NCI-H82 treated with DMSO at 0.1 percent for 48 hours (cell line): ENCODE results near the gene CD40.
A peak's percentile ranks its signal among the peaks of the same experiment; 100 is the strongest.

Experiments used
- DNase-seq: peaks from one replicate; lab custom pipeline; 2025; ENCODE audit not compliant: unreplicated experiment; lab: John Stamatoyannopoulos, UW

The CD40 gene

DNA sequence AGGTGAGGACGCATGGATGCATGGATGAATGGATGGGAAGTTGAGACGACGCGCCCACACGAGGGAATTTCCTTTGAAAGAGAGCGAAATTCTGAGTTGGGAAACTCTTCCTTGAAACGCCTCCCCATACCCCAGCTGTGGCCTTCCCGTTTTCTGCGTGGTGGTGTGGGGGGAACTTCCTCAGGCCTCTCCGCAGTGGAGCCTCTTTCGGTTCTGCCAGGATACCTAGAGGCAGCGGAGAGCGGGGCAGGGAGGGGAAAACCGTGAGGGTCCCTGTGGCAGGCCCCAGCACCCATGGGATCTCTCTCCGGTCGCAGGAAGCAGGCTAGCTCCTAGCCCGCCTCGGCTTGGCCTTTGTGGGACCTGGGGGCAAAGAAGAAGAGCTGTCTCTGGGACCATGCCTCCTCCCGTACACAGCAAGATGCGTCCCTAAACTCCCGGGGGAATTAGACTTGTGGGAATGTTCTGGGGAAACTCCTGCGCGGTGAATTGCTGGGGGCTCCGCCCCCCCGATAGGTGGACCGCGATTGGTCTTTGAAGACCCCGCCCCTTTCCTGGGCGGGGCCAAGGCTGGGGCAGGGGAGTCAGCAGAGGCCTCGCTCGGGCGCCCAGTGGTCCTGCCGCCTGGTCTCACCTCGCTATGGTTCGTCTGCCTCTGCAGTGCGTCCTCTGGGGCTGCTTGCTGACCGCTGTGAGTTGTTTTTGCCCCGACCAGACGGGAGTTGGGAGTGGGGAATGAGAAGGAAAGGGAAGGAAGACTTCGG, at the start of gene CD40:
Gene CD40, plus strand, starts transcription at position 611 of the 764 bp plus-strand sequence. Its CDS starts 30 bp downstream, at position 641.
- no peak for DNase-seq

GRCh38 chr20:46070215-46070900, 47.8 kb upstream of the CD40 start:
- no peak for DNase-seq

- peak; percentile 36 for DNase-seq
Observed at GRCh38 chr20:46071573-46071972, 46.5 kb upstream of the CD40 start.

GRCh38 chr20:46073024-46073423, 45.1 kb upstream of the CD40 start:
- DNase-seq: no peak

DNA sequence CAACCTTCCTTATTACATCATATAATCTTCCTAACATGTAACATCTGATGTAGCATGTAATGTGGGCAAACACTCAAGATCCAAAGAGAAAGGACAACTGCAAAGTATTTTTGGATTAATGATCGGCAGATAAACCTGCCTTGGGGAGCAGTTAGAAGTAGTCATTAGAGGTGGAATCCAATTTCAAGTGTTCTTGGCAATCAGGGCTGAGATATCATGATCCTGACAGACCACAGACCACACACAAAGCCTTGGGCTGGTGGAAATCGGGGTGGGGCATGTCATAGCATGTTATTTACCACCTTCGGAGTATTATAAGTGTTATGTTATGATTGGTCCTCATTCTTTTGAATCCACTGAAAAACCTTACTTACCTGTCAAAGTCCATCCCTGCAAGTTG, 44.7 kb upstream of the CD40 start:
- no peak for DNase-seq

GRCh38 chr20:46074006-46074405, 44.1 kb upstream of the CD40 start:
- no peak for DNase-seq

DNA sequence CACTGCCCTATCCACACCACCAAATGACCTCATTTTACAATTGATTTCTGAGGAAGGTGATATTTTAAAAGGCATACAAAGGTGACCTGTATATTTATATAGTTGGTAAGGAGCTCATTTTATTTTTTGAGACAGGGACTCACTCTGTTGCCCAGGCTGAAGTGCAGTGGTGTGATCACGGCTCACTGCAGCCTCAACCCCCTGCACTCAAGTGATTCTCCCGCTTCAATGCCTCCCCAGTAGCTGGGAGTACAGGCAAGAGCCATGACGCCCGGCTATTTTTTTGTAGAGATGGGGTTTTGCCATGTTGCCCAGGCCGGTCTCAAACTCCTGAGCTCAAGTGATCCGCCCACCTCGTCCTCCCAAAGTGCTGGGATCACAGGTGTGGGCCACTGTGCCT, 41.3 kb upstream of the CD40 start:
- no peak for DNase-seq

- DNase-seq: no peak
Observed at GRCh38 chr20:46077642-46078305, 40.3 kb upstream of the CD40 start.

DNA sequence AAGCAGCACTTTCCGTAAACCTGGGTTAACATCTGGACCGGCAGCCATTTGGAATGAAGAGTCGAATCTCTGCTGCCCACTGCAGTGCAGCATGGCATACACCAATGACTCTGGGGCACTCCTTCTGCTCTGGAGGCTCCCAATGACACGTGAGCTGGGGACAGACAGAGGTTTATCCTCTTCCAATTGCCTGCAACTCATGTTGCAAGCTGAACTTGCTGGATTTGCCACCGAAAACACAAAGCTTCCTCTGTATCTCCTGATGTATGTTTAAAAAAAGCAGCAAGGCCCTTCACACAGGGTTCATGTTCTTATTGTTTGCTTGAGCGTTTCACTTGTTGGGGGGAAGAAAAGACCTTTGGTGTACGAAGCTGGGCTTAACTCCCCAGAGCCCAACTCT, 39.2 kb upstream of the CD40 start:
- no peak for DNase-seq

GRCh38 chr20:46081074-46081473, 37.0 kb upstream of the CD40 start:
- DNase-seq: no peak

GRCh38 chr20:46083101-46083500, 35.0 kb upstream of the CD40 start:
- DNase-seq: no peak

- DNase-seq: no peak
Observed at GRCh38 chr20:46083531-46084061, 34.5 kb upstream of the CD40 start.

- no peak for DNase-seq
Observed at GRCh38 chr20:46084805-46085178, 33.3 kb upstream of the CD40 start.

DNA sequence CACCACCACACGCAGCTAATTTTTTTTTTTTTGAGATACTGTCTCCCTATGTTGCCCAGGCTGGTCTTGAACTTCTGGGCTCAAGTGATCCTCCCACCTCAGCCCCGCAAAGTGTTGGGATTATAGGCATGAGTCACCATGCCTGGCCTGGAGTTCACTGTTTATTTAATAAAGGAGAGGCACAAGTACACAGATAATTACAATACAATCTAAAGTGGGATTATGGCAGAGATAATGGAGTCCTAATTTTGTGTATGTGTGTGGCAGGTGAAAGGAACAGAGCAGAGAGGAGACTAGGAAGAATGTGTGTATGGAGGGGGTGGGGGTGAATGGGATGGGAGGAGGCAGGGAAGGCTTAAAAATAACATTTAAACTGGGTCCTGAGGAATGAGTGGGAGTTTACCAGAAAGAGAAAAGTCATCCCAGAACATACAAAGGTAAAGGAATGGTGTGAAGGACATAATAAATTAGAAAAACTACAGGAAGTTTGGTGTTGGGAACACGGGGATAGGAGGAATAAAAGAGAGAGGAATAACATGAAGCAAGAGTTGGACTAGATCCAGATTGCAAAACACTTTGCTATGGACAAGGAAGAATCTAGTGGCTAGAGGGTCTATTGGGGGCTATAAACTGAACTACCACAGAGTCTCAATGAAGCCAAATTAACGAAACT, 32.8 kb upstream of the CD40 start:
- peak; percentile 25 for DNase-seq

DNA sequence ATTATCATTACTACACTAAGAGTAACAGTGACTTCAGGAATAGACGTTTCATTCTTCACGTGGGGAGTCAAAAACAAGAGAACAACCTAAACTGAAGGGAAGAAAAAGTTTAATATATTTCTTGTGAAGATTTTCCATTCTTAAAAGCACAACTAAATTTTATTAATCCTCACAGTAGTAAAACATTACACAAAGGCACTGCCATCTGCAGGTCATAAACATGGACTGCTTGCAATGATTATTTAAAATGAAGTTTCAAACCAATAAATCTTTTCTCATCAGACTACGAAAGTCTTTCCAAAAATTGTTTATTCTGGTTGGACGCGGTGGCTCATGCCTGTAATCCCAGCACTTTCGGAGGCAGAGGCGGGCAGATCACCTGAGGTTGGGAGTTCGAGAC, 31.0 kb upstream of the CD40 start:
- DNase-seq: no peak

GRCh38 chr20:46088409-46089166, 29.5 kb upstream of the CD40 start:
- DNase-seq: no peak

GRCh38 chr20:46089167-46089416, 29.0 kb upstream of the CD40 start:
- no peak for DNase-seq

DNA sequence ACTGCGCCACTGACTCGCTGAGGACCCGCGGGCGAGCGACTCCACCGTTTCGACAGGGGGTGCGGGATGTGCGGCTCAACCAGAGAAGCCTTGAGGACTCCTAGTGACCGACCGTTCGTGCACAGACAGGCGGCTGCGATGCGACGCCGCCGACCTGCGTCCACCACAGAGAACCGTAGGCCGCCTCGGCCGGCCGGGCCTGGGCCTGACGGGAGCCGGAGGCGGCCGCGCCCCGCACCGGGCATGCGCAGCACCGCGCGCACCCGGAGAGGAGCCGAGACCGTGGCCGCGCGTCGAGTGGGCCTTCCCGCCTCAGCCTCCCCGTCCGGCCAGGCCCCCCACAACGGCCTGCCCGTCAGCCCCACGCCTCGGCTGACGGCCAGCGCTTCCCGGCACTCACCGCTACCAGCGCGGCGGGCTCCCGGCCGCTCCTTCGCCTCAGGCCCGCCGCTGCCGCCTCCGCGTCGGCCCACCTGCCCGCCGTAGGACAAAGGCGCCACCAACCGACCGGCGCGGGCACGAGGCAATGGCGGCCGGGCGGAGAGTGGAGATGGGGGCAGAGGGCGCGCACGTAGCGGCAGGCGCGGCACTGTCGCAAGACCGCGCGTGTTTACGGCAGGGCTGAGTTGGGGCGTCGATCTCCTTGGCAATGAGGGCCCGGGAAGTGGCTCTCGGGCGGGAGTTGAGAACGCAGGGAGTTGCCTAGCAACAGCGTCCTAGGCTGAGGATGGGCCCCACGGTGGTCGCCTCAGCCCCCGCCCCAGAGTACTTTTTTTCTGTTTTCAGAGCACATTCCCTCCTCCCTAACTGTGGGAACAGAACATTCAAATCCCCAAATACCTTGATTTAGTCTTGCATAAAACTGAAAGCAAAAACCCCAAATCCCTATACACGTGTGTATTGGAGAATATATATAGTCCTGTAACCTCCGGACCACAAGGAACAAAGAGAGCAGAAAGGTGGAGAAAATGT, 28.4 kb upstream of the CD40 start, which contains the start of gene NCOA5:
Gene NCOA5, minus strand, starts transcription at position 546 of the 972 bp plus-strand sequence. CDS start 10,538 bp downstream, outside the sequence.
- DNase-seq: peak; percentile 85
